GM19239 (cell line): ENCODE measurements around the gene SSC5D.

Experiments used
- DNase-seq: peaks from one replicate; pipeline ENCODE4 v3.0.0; 2011; ENCODE audit warnings: low spot score; ENCODE audit not compliant: insufficient read length
- FAIRE-seq: peaks from 2 replicates; lab custom pipeline; 2011; peaks lifted over from hg19 to GRCh38; lab: Jason Lieb, UNC

Gene SSC5D

DNA sequence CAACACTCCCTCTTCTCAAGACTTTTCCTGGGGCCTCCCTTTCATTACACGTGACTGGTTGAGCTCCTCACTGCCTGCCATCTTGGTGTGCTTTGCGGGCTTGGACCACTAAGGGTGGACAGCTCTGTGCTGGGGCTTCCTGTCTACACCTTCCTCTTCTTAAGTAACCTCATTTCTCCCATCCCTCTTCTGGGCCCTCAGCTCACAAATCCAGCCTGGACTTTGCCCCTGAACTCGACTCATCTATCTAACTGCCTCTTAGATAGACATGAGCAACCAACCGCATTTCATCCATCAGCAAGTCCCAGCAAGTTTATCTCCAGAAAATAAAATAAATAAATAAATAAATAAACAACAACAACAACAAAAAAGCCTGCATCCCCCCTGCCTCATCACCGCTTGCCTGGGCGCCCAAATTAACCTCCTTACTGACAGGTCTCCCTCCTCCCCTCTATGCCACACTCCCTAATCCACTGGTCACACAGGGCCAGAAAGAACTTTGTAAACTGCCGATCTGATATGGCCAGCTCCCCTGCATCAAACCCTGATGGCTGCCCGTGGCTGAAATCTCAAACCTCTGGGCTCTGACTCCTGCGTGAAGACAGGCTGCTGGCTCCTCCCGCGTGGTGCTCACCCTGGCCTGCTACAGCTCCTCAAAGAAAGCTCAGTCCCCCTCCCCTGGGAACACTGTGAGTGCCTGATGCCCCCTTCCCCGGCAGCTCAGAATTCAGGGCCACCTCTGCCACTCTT is 34.5 kb upstream of the SSC5D start:
- FAIRE-seq (no peak), DNase-seq (no peak)

DNA sequence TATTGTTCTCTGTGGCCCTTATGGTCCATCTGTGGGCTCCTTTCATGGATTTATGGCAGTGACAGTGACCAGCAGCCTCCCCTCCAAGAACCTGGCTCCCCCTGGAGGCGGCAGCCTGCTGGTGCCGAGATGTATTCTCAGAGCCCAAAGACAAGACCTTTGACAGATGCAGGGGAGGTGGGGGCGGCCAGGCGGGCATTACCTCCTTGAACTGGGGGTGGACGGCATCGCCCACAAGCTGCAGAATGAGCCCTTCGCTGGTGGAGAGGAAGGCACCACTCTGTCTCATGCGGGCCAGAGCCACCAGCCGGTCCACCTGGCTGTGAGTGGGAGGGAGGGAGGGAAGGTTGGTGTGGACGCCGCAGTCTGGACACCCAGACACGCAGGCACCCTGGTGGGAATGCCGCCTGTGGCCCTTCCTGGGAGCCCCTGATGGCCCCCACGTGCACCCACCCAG is 33.4 kb upstream of the SSC5D start:
- no peak for DNase-seq
- FAIRE-seq = no peak

DNA sequence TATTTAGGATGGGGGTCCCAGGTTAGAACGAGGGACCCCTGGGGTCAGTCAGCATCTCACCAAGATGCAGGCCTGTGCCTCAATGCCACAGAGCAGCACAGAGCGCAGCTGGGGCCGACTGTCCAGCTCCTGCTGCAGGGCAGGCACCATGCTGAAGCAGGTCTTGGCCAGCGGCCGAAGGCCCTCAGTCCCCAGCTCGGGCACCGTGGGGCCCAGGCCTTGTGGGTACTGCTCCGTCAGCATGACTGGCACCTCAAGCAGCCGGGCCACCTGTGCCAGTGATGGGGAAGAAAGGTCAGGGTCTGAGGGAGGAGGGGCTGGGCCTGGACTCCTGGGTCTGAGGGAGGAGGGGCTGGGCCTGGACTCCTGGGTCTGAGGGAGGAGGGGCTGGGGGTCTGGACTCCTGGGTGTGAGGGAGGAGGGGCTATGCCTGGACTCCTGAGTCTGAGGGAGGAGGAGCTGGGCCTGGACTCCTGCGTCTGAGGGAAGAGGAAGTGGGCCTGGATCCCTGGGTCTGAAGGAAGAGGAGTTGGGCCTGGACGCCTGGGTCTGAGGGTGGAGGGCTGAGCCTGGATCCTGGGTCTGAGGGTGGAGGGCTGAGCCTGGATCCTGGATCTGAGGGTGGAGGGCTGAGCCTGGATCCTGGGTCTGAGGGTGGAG is 32.5 kb upstream of the SSC5D start:
- no peak for FAIRE-seq
- no peak for DNase-seq

- FAIRE-seq (no peak), DNase-seq (no peak)
Observed at GRCh38 chr19:55456347-55456746, 31.9 kb upstream of the SSC5D start.

DNA sequence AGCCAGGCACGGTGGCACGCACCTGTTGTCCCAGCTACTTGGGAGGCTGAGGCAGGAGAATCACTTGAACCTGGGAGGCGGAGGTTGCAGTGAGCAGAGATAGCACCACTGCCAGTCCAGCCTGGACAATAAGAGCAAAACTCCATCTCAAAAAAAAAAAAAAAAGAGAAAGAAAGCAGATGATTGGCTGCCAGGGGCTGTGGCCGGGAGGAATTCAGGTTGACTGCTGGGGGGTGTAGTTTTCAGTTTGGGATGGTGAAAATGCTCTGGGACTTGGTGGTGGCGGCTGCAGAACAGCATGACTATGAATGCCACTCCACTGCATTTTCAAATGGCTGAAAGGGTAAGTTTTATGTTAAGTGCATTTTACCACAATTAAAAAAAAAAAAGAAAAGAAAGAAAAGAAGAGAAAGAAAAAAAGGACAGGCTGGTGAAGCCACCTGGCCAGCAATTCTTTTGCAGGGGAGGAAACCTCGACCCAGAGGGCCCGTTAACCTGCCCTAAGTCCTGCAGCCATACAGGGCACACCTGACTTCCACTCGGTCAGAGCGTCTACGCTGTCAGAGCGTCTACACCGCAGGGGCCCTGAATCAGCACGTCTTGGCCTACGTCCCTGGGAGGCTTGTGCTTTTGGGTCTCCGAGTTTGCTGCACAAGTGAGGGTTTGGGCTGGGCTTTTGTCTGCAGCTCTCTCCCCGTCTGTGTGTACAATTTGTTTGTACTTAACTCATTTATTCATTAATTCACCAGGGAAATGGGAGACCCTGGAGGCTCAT is 30.4 kb upstream of the SSC5D start:
- DNase-seq = no peak
- FAIRE-seq = no peak

DNA sequence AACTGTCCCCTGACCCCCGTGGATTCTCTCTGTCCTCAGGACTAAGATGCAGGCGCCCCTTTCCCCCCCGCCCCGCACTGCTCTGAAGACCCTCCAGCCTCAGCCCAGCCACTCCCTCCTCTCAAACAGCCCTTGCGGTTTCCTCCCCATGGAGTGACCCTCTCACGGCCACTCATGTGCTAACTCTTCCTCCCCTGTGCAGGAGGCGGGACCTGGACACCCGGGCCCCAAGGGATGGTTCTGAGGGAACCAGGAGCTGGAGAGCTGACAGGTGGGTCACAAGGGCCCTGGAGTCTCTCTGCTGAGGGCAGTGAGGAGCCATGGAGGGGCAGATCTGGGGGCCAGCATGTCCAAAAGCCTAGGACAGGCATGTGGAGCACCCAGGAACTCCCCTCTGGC is 28.7 kb upstream of the SSC5D start:
- FAIRE-seq = no peak

GRCh38 chr19:55459950-55460657 is 28.1 kb upstream of the SSC5D start:
- DNase-seq (no peak), FAIRE-seq (no peak)

More for the DNA sequence above, 28.7 kb upstream of the SSC5D start:
- DNase-seq = no peak

- DNase-seq (no peak), FAIRE-seq (peak; percentile 72)
Observed at GRCh38 chr19:55460670-55461258, 27.5 kb upstream of the SSC5D start.

DNA sequence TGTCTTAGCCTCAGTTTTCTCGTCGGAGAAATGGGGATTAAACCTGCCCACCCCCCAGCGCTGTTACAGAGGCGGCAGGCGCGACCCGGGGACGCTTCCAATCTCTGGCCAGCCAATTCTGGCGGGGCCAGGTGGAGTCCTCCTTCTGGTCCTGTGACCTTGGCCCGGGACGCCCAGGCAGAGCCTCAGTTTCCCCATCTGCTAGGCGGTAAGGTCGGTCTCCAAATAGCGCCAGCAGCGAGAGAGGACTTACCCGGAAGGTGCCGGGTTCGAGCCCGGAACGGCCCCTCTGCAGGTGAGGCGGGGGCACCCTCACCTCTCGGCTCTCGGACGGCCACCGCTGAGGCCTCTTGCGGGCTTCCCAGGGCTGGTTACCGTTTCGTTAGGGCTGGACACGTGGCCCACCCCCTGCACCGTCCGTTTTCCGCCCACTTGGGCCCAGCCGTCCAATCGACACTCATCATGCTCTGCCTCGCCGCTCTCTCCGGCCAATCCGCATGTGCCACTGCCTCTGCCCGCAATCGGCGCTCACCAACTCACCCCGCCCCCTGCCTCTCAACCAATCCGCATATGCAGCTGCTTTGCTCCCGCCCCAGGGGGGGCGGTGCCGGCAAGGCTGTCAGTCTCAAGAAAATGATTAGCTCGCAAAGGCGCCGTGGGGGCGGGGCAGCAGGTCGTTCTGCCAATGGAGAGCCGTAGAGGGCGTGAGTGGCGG is 26.8 kb upstream of the SSC5D start, which contains the start of gene ISOC2:
Gene ISOC2, minus strand, starts transcription at position 384 of the 715 bp plus-strand sequence. CDS start 5,156 bp downstream, outside the sequence.
- FAIRE-seq = peak; percentile 98

DNA sequence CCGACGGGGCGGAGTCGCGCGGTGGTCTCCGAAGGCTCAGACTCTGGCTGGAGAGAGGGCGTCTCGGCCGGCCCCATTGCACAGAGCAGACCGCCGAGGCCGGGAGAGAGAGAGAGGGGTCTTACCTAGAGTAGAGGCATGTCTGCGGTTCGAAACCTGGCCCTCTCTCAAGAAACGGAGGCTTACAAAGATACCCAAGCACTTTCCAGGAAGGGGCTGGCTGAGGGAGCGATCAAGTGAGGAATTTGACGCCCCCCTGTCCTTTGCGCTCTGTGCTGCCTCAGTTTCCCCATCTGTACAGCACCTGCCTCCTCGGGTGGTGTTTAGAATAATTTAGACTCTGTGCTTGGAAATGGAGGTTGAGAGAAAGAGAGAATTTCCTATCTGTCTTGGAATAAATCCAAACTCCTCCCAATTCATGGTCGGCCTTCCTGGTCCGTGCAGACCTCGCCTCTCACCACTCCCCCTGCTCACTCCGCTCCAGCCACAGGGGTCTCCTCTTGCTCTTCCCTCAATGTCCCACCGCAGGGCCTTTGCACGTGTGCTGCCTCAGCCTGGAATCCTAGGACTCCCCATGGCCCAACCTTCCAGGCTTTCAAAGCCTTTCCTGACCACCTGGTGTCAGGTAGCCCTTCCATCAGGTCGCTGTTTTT is 26.1 kb upstream of the SSC5D start:
- no peak for FAIRE-seq
- DNase-seq = no peak

More for the DNA sequence above, 26.8 kb upstream of the SSC5D start, which contains the start of gene ISOC2:
- peak; percentile 100 for DNase-seq

GRCh38 chr19:55462722-55463121 is 25.5 kb upstream of the SSC5D start:
- FAIRE-seq (no peak), DNase-seq (no peak)

GRCh38 chr19:55463583-55464031 is 24.6 kb upstream of the SSC5D start:
- FAIRE-seq (no peak), DNase-seq (no peak)

- DNase-seq (no peak), FAIRE-seq (no peak)
Observed at GRCh38 chr19:55464039-55464661, 24.1 kb upstream of the SSC5D start.

GRCh38 chr19:55464662-55465054 is 23.6 kb upstream of the SSC5D start, which contains the start of gene C19orf85:
Gene C19orf85 (minus strand): TSS chr19:55464751. CDS start chr19:55464554, 197 bp downstream.
- DNase-seq = no peak

GRCh38 chr19:55465460-55466240 is 22.6 kb upstream of the SSC5D start:
- DNase-seq (no peak), FAIRE-seq (no peak)

More at GRCh38 chr19:55464662-55465054, 23.6 kb upstream of the SSC5D start, which contains the start of gene C19orf85:
- FAIRE-seq = no peak

GRCh38 chr19:55466241-55466614 is 22.0 kb upstream of the SSC5D start:
- DNase-seq (no peak), FAIRE-seq (no peak)
